HepG2 (cell line): ENCODE results near the gene MORC4. TPM values are rescaled to one million over a fixed set of nuclear protein-coding genes. Genes with fewer than 3 reads are reported as not detected.

Experiments used
- GATA4 ChIP-seq: sonication (generic); IDR thresholded peaks from 2 replicates; pipeline ENCODE4 v1.6.1; 2016; ENCODE audit warnings: antibody characterized with exemption, low read depth, borderline replicate concordance
- MATR3 ChIP-seq: sonication (generic); formaldehyde crosslinking; IDR thresholded peaks from 2 replicates; pipeline ENCODE4 v1.4.0; 2020; ENCODE audit warnings: missing genetic modification reagents
- MLX ChIP-seq: IDR thresholded peaks from 2 replicates; pipeline ENCODE4 v1.6.1; 2016
- MTF1 ChIP-seq: sonication (generic); formaldehyde crosslinking; IDR thresholded peaks from 2 replicates; pipeline ENCODE4 v1.5.0; 2020; ENCODE audit warnings: missing genetic modification reagents
- NKX3-1 ChIP-seq: sonication (generic); formaldehyde crosslinking; IDR thresholded peaks from 2 replicates; pipeline ENCODE4 v1.5.0; 2020; ENCODE audit warnings: missing genetic modification reagents
- PPARG ChIP-seq: conservative IDR thresholded peaks from 2 replicates; pipeline ENCODE4 v1.6.1; 2016; ENCODE audit warnings: missing biosample characterization, missing genetic modification reagents
- SAFB2 ChIP-seq: sonication (generic); formaldehyde crosslinking; IDR thresholded peaks from 2 replicates; pipeline ENCODE4 v1.5.1; 2020; ENCODE audit warnings: missing genetic modification reagents, low read depth, mild to moderate bottlenecking, borderline replicate concordance
- SP5 ChIP-seq: IDR thresholded peaks from 2 replicates; pipeline ENCODE4 v1.6.1; 2016; ENCODE audit warnings: low read depth, borderline replicate concordance
- ZBTB1 ChIP-seq: sonication (generic); formaldehyde crosslinking; IDR thresholded peaks from 2 replicates; pipeline ENCODE4 v1.4.0; 2020; ENCODE audit warnings: missing genetic modification reagents, borderline replicate concordance
- ZBTB3 ChIP-seq: sonication (generic); formaldehyde crosslinking; IDR thresholded peaks from 2 replicates; pipeline ENCODE4 v1.4.0; 2020; ENCODE audit warnings: low read depth, mild to moderate bottlenecking, moderate library complexity, missing genetic modification reagents, borderline replicate concordance
- ZNF24 ChIP-seq: fragments of 450-650 bp; IDR thresholded peaks from 2 replicates; pipeline ENCODE4 v1.6.1; 2017; ENCODE audit warnings: antibody characterized with exemption, mild to moderate bottlenecking
- ZNF496 ChIP-seq: sonication (generic); formaldehyde crosslinking; IDR thresholded peaks from 2 replicates; pipeline ENCODE4 v1.8.1; 2023; ENCODE audit warnings: mild to moderate bottlenecking, moderate library complexity, missing genetic modification reagents; ENCODE audit not compliant: insufficient replicate concordance
- ZNF678 ChIP-seq: sonication (generic); formaldehyde crosslinking; IDR thresholded peaks from 2 replicates; pipeline ENCODE4 v1.4.0; 2020; ENCODE audit warnings: mild to moderate bottlenecking, missing genetic modification reagents
- polyA plus RNA-seq, 8 experiments: library from polyadenylated mRNA; depleted of rRNA in 3 of 8; stranded (reverse) in 7 of 8; unstranded in 1 of 8; fragments of >200 nt; fragmentation: Illumina TruSeq in 4 of 8; extraction: Trizol in 4 of 8; gene quantifications; 2 replicates each; pipeline versions ENCODE4 v1.2.1 to v1.2.3, GENCODE V29; 2011 to 2016; ENCODE audit warnings: low read depth in 4 of 8, missing spikeins in 1 of 8, mixed read lengths in 1 of 8; ENCODE audit not compliant: insufficient read depth in 1 of 8
- total RNA-seq, 5 experiments: library from RNA; depleted of rRNA; stranded (reverse); fragments of >200 nt; fragmentation: Illumina TruSeq; extraction: Trizol; gene quantifications; 2 replicates each; pipeline ENCODE4 v1.2.3, GENCODE V29; 2016; ENCODE audit warnings: low read depth in 1 of 5
- TF ChIP-seq, protein P1 (sequence below): sonication (generic); formaldehyde crosslinking; IDR thresholded peaks from 2 replicates; pipeline ENCODE4 v1.4.0; 2020; ENCODE audit warnings: low read depth, mild to moderate bottlenecking, missing genetic modification reagents

MORC4 gene
- total and polyA plus RNA-seq, 2 of the 13 experiments (the other 11 are each of a cell fraction or from before 2014, with no cell fraction given): 7.3 to 17.6 TPM

- TF ChIP-seq NKX3-1 (CRISPR knock-in tag) (no peak), ZBTB3 (CRISPR knock-in tag) (no peak), MTF1 (no peak), SP5 (CRISPR knock-in tag) (peak; percentile 27; the same call in 1 of the 2 replicates), MATR3 (CRISPR knock-in tag) (no peak), ZBTB1 (CRISPR knock-in tag) (no peak), ZNF496 (CRISPR knock-in tag) (no peak), GATA4 (peak; percentile 86), ZNF678 (no peak), SAFB2 (CRISPR knock-in tag) (no peak), PPARG (CRISPR knock-in tag) (peak; percentile 35; the same call in 1 of the 2 replicates), MLX (no peak), ZNF24 (no peak)
- TF ChIP-seq, protein P1, sequence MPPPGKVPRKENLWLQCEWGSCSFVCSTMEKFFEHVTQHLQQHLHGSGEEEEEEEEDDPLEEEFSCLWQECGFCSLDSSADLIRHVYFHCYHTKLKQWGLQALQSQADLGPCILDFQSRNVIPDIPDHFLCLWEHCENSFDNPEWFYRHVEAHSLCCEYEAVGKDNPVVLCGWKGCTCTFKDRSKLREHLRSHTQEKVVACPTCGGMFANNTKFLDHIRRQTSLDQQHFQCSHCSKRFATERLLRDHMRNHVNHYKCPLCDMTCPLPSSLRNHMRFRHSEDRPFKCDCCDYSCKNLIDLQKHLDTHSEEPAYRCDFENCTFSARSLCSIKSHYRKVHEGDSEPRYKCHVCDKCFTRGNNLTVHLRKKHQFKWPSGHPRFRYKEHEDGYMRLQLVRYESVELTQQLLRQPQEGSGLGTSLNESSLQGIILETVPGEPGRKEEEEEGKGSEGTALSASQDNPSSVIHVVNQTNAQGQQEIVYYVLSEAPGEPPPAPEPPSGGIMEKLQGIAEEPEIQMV (CRISPR knock-in tag): no peak
Measured at GRCh38 chrX:106955004-106955772, 44.8 kb downstream of the MORC4 start (continued).
